Stimulated activated naive CD8-positive, alpha-beta T cell treated with anti-CD3 and anti-CD28 coated beads, Interleukin-15, Interleukin-2, amounts not matched to agents 100 U/mL and 50 U/mL, for 24 hours (primary cell): ENCODE measurements around the gene CNNM4.

Source experiments
- ATAC-seq: fragments of 150-1000 bp; cut with Tn5 transposase; one replicate; pipeline ENCODE4 v1.10.0; 2021
- DNase-seq: peaks from one replicate; pipeline ENCODE4 v3.0.0; 2021

CNNM4 gene

GRCh38 chr2:96759548-96759947 is 1.2 kb upstream of the CNNM4 start:
- no peak for ATAC-seq

GRCh38 chr2:96760986-96761832 is 507 bp downstream of the CNNM4 start:
- peak; percentile 37 for DNase-seq
- ATAC-seq = peak; percentile 67

More at GRCh38 chr2:96759548-96759947, 1.2 kb upstream of the CNNM4 start:
- no peak for DNase-seq

- ATAC-seq (no peak), DNase-seq (no peak)
Measured at GRCh38 chr2:96762529-96763311, 2.0 kb downstream of the CNNM4 start.

GRCh38 chr2:96763511-96764252 is 3.0 kb downstream of the CNNM4 start:
- ATAC-seq = no peak
- peak; percentile 37 for DNase-seq

DNA sequence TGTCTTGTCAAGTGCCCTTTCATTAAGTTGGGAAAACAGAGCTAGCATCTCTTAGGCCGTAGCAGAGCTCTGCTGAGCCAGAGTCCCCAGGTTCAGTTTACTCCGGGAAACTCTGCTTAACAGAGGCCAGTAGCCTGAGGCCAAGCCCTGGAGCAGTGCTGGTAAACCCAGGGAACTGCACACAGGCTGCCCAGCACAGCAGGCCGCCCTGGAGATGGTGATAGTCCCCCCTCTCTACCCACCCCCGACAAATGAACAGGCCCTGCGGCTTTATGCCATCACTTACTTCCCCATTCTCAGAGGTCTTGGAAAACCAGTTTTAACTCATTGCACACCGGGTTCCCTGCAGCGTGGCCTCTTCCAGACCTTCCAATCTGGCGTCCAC is 3.5 kb downstream of the CNNM4 start:
- ATAC-seq = no peak

DNA sequence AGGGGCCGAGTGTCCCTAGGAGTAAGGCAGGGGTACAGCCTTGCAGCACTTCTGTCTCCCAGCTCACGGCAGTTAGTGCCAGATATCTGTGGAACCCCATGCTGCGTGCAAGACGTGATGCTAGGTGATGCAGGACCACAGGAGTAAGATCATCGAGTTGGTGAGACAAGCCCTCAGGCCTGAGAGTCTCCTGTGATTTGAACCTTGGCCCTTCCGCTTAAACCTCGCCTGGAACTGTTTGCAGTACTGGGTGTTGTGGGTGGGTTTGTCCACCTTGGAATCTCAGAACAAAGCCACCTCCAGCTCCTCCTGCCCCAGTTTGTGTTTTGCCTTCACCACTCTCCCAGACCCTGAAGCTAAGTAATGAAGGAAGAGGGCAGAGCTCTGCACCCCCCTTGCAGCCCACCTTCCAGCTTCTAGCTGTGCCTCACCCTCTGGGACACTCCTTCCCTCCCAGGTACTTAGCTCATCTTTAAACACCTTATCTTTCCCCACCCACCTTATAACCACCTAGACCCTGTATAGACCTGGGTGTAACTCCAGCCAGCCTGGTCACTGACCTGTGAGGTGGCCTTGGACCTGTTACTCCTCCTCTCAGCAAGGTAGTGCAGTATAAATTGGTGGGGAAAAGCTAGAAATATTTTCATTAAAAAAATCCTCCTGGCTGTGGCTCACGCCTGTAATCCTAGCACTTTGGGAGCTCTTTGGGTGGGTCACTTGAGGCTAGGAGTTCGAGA is 6.6 kb downstream of the CNNM4 start:
- no peak for DNase-seq
- no peak for ATAC-seq

More for the DNA sequence above, 3.5 kb downstream of the CNNM4 start:
- DNase-seq = no peak

DNA sequence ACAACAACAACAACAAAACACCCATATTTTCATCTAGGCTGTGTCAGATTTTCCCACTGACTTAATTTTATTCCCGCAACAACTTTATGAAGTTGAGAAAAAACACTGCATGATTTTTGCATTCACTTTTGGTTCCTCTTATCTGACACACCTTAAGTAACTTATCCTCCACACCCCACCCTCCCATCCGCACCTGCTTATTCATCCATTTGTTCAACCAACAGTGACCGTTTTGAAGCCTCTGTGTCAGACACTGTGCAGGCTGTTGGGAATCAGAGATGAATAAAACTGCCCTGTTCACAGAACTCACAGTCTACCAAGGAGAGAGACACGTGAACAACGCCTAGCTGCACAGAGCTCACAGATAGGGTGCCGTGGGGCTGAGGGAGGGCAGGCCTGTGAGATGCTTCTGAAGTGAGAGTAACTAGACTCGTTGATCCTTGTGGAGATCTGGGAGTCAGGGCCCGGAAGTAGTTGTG is 7.4 kb downstream of the CNNM4 start:
- no peak for DNase-seq
- no peak for ATAC-seq

DNA sequence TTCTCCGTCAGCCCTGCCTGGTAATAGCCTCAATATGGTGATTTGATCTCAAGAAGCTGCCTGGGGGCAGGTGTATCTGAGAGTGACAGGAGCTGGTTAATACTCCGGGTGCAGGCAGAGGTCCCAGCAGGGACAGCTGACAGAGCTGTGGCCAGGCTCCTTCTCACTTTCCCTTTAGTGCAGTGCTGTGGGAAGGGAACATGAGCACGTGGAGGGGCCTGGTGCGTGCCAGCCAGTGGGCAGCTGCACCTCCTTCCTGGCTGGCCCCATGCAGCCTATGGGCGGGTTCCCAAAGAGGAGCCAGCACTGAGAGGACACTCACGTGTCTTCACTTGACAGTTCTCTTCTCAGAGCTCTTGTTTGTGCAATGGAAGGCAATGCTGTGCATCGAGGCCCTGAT is 9.1 kb downstream of the CNNM4 start:
- DNase-seq (no peak), ATAC-seq (no peak)

GRCh38 chr2:96770442-96771202 is 9.9 kb downstream of the CNNM4 start:
- ATAC-seq = no peak
- DNase-seq = no peak

GRCh38 chr2:96771796-96772618 is 11.3 kb downstream of the CNNM4 start:
- ATAC-seq (no peak), DNase-seq (no peak)

GRCh38 chr2:96772903-96773671 is 12.4 kb downstream of the CNNM4 start:
- ATAC-seq = peak; percentile 25
- no peak for DNase-seq

GRCh38 chr2:96773922-96774321 is 13.2 kb downstream of the CNNM4 start:
- peak; percentile 67 for ATAC-seq

DNA sequence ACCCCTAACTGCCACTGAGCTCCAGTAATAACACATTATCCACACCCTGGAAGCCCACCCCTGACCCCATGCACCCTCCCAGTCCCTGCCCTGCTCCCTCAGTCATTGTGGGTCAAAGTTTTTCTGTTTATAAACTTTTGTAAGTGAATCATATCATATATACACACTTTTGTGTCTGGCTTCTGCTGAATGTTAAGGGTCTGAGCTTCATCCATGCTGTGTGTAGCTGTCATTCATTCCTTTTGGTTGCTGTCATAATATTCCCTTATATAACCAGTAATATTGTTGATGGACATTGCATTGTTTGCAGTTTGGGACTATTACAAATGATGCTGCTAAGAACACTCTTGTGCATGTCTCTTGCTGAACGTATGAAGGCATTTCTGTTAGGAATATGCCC is 14.5 kb downstream of the CNNM4 start:
- ATAC-seq = no peak
- DNase-seq = no peak

More at GRCh38 chr2:96773922-96774321, 13.2 kb downstream of the CNNM4 start:
- peak; percentile 48 for DNase-seq

DNA sequence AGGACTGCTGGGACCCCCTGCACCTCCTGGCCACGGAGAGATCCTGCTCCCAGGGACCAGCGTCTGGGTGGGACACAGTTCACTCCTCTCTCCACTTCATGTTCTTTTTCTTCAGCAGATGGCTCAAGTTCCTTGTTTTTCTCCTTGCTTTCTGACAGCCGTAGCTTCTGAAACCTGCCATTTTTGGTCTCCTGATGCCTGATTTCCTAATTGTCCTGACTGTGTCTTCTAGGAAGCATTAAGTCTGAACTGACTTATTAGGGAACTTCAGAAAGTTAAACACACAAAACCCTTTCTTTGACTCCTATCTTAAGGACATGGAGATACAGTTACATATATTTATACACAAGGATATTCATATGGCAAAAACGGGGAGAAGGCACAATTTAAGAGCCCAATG is 22.7 kb downstream of the CNNM4 start:
- no peak for ATAC-seq
- DNase-seq = no peak

- DNase-seq (no peak), ATAC-seq (no peak)
Measured at GRCh38 chr2:96787411-96787810, 26.7 kb downstream of the CNNM4 start.

DNA sequence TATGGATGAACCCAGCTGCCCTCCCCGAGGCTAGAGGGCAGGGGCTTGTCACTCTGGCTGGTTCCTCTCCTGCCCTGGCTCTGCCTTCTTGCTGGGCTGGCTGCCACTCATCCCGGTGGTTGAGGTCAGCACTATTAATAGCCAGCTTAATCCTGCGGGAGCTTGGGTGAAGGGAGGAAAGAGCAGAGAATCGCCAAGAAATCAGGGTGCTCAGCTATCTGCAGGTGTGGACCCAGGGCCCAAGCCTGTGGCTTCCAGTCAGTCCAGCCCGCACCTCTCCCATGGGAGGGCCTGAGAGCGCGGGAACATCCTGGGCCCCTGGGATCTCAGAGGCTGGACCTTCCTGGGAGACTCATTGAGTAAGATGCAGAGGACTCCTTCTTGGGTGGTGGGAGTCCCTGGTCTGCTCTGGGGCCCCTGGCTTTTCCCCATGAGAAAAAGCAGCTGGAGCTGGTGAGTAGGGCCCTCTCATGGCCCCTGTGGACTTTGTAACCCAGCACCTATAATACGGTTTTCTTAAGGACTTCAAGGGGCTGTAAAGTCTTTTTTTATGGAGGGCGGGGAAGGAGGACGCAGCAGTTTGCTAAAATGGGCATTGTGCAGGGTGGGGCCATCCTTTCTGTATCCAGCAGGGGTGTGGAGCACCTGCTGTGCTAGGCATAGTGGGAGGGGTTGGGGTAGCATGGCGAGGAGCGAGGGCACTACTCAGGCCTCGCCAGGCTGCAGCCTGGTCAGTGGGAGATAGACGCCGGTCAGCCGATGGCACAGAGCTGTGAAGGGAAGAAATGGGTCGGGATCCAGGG is 27.9 kb downstream of the CNNM4 start:
- DNase-seq = no peak
- ATAC-seq = no peak

DNA sequence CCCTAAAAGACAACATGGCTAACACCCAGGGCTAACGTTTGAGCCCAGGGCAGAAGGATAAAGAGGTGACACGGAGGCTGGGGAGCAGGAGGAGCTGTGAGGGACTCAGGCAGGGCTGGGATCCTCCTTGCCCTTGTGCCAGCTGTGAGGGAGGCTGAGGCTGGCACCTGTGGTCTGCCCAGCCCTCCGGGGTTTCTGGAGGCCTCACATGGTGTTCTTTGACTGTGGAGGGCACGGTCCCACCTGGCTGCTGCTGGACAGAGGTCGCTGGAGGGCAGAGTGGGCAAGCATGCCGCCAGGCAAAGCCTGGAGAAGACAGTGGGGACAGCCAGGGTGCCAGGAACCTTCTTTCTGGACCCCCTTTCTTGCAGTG is 28.5 kb downstream of the CNNM4 start:
- DNase-seq = no peak

More for the DNA sequence above, 28.5 kb downstream of the CNNM4 start:
- no peak for ATAC-seq
